Measurements from ENCODE around the gene SSBP3.
"Not testable (repeated sequence)": the region's sequence is repeated elsewhere in the genome, so short reads cannot be mapped to it uniquely, and the experiment has no call there.

The SSBP3 gene

DNA sequence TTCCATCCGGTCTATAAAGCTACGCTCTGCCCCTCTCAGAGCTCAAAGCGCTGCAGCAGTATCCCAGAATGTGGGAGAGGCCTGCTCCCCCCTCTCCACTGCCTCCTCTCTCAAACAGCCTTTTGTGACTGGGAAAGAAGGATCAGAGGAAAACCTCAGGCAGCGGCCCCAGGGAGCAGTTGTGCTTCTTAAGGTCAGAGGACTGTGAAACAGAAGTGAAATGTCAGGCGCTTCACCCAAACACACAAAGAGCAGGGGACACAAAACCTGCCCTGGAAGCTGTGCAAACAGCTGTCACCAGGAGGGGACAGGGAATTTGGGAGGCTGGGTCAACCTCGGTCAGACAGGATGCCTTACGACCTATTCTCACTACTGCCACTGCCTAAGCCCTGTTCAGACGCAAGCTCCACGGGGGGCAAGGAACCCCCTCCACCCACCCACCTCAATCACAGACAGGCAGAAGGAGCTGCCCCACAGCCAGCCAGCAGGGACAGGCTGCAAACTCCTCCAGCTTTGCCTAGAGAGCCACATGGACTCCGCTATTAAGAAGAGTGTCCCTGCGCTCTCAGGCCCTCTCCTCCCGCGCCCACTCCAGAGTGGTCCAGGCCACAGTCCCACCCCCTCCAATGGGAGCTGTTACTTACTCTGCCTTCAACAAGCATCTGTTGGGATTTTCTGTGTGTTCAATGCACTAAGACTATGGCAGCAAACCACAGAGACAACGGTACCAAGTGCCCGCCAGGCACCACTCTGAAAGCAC lies 14.6 kb downstream of the SSBP3 start:
- DNase-seq (ENCODE audit: low spot score): no peak

DNA sequence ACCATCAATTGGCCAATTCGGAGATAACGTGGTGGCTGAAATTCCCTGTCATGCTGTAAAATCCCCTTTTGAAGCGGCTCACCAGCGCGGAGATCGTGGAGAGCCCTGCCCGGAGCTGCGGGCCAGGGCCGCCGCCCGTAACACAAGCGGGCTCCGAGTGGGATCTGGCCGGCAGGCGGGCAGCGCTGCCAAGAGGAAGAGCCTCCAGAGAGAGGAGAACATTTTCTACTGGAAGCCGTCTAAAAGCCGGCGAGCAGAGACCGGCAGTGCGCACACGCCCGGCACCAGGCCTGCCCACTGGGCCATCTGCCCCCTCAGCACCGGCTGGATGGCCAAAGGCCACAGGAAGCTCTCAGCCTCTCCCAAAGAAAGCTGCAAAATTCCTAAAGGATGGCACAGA lies 15.5 kb downstream of the SSBP3 start:
- DNase-seq (ENCODE audit: low spot score): no peak

DNA sequence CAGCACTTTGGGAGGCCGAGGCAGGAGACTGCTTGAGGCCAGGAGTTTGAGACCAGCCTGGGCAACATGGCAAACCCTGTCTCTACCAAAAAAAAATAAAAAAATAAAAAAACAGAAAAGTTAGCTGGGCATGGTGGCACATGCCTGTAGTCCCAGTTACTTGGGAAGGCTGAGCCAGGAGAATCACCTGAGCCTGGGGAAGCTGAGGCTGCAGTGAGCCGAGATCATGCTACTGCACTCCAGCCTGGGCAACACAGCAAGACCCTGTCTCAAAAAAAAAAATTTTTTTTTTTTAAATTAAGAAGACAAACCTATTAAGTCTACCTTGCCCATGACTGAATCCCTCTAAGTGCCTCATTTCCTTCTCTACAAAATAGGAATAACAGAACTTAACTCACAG lies 16.6 kb downstream of the SSBP3 start:
- DNase-seq (ENCODE audit: low spot score): not testable (repeated sequence)

DNA sequence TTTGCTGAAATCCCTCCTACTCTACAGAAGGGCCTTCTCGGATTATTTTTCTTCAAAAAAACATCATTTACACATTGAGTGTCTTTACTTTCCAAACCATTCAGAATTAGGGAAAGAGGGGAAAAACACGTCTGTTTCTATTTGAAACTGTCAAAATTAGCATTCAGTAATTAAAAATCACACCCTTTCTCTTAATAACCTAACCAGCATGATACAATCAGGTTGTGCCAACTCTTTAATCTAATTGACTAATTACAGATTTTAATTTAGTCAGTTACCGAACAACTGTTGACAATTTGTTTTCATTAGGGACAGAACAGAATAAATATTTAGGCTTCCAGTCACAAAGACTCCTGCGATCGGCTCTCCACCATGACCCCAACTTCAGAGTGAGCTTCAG lies 18.8 kb downstream of the SSBP3 start:
- DNase-seq (ENCODE audit: low spot score): no peak

DNA sequence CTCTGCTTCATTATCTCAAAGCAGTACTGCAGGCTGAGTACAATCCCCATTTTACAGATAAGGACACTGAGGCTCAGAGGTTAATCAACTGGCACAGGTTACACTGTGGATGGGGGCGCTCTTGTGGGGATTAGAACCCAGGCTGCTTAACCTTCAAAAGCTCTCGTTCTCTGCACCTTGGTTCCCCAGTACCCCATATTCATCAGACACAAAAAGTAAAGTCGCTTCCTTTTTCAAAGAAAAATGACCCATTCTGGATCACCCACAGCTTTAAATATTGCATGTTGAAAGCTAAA lies 20.5 kb downstream of the SSBP3 start:
- DNase-seq (ENCODE audit: low spot score): no peak

DNA sequence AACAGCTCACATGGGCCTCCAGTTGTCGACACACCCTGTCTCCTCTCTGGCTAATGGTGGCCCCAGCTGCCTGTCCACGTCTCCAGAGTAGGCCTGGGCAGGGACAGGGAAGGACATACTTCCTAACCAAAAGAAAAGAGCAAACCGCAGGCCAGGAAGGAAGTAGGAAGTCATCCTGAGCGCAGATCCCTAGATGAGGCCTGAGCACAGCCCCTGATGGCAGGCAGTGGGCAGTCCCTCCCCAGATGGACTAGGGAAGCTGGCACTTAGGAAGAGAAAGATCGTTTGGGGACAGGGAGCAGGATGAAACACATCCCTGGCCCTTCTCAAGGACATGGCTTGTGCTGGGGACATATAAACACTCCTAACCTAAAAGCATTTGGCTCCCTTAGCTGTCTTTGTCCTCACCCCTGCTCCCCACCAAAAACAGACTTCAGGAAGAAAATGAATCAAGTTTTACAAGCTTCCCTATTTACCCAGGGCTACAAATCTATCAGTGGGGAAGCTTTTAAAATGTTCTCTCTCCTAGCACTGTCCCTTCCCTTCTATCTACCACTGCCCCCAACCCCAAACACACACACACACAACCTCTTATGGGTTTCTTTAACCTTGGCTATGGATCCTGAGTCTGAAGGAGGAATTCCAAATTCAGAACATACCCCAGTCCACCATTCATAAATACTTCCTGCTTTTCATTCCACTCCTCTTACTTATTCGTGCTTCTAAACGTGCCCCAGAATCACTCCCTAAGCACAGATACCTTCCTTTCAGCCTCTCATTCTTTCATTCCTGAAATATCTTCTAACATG lies 21.1 kb downstream of the SSBP3 start:
- DNase-seq (ENCODE audit: low spot score): no peak

DNA sequence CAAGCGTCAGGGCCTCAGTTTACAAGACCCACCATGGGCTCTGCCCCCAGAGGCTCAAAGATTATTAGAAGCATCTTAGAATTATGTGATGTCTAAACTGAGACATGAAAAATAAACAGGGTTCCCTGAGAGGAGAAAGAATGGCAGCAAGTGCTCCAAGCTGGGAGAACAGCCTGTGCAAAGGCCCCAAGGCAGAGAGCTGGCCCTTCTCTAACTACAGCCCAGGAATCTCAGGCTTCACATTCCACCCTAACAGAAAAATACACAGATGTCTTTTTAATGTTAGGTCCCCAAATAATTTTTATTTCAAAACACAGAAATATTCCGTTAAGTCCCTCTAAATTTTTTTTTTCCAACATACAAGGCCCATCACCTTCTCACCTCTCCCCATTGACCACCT lies 21.7 kb downstream of the SSBP3 start:
- DNase-seq (ENCODE audit: low spot score): no peak

DNA sequence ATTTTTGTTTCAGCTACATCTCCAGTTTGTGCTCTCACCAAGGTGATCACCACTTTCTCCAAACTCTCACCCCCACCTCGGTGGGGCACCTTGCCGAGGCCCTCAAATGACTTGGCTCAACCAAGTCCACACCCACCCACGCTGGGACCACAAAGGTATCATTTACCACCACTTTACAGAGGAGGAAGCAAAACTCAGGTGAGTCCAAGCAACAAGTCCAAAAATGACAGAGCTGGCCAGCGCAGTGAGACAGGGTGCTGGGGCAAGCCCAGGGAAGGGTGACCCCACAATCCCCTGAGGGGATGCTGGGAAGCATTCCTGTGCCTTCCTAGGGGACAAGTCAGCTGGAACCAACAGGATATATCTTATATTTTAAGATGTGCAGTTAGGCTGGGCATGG lies 24.7 kb downstream of the SSBP3 start:
- no peak for DNase-seq (ENCODE audit: low spot score)

DNA sequence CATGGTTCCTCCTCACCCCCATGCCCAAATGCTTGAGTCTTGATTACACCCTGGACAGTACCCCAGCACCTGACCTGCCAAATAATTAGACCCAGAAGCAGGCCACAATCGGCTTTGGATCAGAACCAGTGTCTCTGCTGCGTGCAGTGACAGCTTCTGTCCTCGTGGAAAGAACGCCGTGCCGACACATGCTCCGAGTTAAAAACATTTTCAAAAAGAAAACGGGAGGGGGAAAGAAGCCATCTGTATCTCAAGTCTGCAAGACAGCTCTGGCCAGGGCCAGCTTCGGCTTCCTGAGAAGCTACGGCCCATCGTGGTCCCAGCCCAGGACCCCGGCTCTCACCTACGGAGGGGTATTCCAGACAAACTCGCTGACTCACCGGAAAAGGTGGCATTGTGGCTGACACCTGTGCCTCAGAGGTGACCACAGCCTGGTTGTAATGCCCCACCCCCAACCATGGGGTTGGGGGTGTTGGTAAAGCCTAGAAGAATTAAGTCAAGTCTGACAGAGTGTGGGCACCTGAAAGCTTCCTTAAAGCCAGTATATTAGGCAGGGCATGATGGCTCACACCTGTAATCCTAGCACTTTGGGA lies 25.8 kb downstream of the SSBP3 start:
- no peak for DNase-seq (ENCODE audit: low spot score)

DNA sequence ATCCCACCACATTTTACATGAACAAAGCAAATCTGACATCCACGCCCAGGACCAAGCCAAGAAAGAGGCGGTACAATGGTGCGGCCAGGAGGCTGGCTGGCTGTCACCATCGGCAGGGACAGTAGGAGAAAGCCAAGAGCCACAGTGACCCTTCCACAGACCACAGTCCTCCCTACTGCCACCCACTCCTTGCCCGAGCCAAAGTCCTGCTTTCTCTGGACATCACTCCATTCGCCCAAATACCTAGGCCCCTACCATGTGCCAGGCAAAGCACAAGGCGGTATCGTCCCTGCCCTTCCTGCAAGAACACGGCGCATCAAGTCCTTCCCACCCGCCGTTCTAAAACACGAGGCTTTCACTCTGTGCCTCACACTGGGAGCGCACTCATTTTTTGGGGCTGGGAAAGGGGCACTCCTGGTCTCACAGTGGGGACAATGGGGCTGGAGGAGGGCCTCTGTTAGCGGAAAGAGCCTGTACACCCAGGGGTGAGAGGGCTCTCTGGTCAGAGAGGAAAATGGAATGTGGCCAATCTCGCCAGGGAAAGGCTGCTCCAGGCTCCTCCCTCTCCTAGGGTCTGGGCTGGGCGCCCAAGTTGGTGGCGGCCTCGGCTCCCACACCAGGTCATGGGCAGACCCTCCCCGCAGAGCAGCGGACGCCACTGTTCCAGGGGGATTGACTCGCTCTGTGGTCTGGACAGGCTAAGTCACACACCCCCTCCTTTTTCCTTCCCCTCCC lies 26.5 kb downstream of the SSBP3 start:
- DNase-seq (ENCODE audit: low spot score): no peak

DNA sequence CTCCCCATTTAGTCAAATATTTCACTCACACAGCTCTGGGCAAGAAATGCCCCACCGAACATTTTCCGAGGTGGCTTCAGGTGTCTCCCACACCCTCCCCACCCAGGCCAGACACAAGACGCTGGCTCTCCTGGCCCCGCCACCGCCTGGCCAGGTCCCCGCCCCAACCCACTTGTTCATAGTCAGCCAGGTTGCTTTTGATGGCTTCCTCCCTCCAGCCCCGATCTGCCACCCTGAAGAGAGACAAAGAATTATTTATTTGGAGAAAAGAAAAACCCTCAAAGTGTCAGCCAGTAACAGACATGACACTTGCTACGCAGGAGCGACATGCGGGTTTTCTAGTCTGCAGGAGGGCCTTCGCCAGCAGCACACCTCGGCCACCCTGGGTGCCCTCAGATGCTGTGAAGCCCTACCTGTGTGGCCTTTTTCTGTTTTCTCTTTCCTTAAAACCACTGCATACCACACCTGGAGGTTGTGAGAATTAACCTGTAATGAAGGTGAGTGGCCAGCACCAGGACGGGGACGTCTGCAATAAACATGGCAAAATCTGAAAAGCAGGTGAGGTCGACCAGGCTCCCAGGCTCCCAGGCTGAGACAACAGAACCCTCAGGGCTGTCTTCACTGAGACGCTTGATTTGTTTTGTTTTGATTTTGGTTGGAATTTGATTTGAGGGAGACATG lies 27.2 kb downstream of the SSBP3 start:
- DNase-seq (ENCODE audit: low spot score): no peak

DNA sequence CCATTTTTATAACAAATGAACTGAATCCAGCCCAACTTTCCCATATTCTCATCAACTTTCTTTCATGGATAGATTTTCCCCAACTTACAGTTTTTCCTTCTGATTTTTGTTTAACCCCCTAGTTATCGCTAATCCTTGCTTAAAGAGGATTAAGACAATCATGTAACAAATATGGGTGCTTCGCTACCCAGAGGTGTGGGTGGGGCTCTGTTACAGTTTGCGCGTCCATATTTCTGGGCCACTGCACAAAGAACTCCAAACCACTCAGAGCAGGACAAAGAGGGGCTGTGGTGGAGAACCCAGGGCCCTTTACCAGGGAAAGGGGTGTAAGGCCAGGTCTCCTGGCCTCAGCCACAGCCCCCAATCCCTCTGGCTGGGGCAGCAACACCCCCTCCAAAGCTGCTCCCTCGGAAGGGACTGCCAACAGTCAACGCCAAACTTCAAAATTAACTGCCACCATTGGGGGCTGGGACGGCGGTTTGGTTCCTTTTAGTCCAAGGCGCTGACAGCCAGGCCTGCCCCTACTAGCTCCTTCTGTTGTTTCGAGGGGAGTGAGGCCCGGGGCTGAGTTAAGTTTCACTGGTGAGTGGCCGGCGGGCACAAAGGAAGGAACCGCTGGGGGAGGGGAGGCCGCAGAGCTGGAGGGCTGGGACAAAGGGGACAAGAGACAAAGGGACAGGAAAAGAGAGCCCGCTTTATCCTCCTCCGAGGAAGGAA lies 27.9 kb downstream of the SSBP3 start:
- no peak for DNase-seq (ENCODE audit: low spot score)

DNA sequence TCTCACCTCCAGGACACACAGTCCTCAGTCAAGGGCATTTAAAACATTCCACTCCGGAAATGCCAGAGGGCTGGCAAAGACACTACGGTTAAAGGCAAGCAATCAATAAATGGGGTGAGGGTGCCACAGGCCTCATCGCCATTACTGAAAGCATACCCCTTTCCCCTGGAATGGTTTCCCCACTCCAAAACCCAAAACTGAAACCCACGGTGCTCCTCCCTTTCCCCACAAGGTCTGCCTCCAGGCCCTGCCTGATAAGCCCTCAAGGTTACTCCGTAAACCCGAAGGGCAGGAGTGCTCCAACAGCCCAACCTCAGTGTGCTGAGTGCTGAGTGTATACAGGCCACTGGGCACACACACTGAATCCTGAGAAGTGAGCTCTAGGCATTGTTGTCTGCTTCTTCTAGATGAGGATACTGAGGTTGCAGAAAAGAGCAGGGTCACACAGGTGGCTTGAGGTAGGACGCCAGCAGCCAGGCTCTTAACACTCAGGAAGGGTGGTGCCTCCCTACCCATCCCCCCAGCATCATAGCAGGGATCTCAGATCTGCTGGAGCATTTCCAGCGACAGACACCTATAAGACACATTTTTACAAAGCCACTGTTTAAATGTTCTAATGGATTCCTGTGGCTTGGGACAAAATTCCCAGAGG lies 29.0 kb downstream of the SSBP3 start:
- DNase-seq (ENCODE audit: low spot score): no peak

DNA sequence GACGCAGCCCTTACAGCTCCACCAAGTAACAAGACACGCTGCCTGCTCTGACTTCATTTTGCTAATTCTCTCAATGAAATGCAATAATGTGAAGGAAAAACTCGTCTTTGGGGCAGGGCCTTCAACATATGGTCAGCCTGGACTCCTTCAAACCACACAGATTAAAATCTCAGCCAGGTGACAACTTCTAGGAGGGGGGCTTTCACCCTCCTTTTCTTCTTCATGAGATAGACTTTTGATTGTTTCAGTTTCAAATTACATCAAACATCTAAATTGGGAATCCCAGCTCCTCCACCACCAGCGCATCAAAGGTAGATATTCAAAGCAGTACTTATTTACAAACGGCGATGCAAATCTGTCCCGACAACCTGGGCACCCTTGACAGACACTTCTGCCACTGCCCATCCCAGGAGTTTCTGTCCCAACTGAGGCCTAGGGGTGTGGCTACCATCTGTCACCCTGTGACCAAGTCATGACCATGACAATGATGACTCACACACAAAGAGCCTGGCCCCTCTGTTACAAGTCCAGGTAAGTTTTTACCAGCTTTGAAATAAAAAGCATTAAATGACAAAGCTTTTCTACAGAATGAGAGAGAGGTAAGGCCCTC lies 29.7 kb downstream of the SSBP3 start:
- peak; percentile 22 for DNase-seq (ENCODE audit: low spot score)

DNA sequence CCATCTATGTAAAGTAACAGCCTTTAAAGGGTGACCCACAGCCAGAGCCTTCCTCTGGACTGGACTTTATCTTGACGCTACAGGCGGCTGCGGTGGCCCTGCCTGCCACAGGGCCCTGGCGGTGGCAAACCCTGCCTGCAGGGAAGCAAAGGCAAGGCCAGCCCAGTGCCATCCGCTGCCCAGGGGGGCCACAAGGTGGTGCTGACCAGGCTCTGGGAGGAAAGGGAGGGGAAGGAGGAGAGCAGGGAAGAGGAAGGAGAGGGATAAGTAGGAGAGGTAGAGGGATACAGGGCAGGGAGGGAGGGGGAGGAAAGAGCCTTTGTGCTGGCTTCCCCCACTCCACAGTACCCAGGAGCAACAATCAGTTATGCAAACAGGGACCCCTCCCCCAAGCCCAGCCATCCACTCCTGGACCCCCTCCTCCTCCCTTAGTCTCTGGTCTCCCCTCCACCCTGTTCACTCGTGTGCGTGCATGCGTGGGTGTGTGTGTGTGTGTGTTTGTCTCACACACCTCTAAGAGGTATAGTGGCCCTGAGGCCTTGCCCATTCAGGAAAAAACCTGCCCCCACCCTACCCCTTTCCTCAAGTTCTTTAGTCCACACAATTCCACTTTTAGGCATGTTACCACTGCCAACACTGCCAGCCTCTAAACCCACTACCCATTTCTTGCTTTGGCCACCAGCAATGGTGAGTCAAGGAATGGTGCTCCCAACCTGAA lies 30.3 kb downstream of the SSBP3 start:
- DNase-seq (ENCODE audit: low spot score): no peak

DNA sequence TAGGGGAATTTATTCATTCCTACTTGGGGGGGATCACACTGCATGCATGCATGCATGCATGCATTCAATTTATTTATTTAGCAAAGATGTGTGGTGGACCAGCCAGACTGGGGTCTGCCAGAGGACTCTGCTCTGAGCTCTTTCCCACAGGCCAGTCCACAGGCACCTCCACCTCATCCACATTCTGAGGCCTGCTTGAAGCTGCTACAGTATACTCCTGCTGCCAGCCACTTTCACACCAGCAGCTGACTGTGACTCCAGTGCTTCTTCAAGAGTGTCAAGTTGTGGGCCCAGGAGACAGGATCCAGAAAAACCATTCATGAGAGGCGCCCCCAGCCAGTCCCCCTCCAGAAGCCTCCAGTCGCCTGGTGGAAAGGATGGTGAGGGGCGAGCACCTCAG lies 30.9 kb downstream of the SSBP3 start:
- DNase-seq (ENCODE audit: low spot score): no peak

DNA sequence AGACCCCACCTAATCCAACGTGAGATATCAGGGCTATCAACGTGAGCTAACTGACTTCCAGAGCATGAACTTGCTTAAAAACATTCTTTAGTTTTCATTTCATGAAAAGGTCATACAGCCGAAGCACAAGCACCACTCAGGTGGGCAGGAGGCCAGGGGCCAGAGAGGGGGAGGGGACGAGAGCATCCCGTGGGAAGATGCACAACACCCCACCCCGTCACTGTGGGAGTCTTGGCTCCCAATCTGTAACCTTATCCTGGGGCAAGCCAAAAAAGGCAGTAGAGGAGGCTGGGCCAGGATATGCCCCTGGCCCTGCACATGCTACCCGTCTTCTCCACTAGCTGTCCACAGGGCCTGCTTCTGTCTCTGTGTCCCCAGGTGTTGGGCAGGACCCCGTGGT lies 31.4 kb downstream of the SSBP3 start:
- DNase-seq (ENCODE audit: low spot score): no peak

DNA sequence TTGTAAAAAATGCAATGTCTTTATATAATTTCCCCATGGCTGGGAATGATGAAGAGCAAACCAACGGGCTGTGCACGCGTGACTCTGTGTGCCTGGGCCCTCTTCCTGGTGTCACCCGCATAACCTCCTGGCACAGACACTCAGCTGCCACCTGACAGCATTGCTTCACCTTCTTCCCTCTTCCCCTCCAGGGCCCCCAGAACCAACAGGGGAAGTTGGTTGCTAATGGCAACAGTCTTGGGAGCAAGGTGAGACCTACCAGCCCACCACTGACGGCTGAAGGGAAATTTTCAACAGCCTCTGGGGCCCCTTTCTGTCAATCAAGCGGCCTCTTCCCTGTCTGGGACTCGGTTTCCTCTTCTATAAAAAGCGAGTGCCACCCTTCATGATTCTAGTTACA lies 33.2 kb downstream of the SSBP3 start:
- DNase-seq (ENCODE audit: low spot score): peak; percentile 8

DNA sequence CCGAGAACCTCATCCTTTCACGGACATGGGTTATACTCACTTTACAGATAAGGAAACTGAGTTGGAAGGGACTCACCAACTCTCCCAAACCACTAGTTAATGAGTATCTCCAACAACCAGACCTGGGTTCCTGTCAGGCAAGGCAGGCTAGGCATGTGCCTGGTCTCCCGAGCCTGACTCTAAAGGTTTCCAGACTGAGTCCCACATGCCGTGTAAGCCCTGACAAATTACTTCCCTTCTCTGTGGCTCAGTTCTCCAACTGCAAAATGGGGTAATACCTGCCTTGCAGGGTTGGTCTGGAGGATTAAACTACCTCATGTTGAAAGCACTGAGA lies 34.3 kb downstream of the SSBP3 start:
- no peak for DNase-seq (ENCODE audit: low spot score)

Data from NAMALWA (cell line).